HCT116 (cell line): Measurements from ENCODE around the gene NAV3. TPM values are rescaled to one million over a fixed set of nuclear protein-coding genes. Genes with fewer than 3 reads are reported as not detected.

Experiments
- ATAC-seq: fragments of 200-7000 bp; cut with Tn5 transposase; 2 replicates; pipeline ENCODE4 v1.9.1; 2020; ENCODE audit warnings: mild to moderate bottlenecking, moderate library complexity
- BruUV-seq: library from RNA; stranded (reverse); fragments of 400-500 nt; replicated peaks from 2 replicates; lab custom pipeline; 2021; lab: Mats Ljungman, UMichigan
- CTCF ChIA-PET: fragments of 300-600 bp; sonication (Branson Sonifier 250); formaldehyde crosslinking; loops from one replicate; lab custom pipeline; 2021; ENCODE audit warnings: antibody characterized with exemption; lab: Charles Lee
- POLR2A ChIA-PET: fragments of 300-600, 350-600 bp; sonication (Branson Sonifier 250); formaldehyde crosslinking; loops from one replicate; lab custom pipeline; 2021; ENCODE audit warnings: antibody characterized with exemption; lab: Charles Lee
- RAD21 ChIA-PET, 2 experiments: fragments of 300-600 bp; sonication (Branson Sonifier 250); formaldehyde crosslinking; loops; one replicate each; lab custom pipeline; 2023; ENCODE audit warnings: low total read pairs in 2 of 2; ENCODE audit not compliant: uncharacterized antibody in 2 of 2, unreplicated experiment in 2 of 2, low non-redundant PET in 1 of 2; lab: Charles Lee
- DNase-seq: peaks from one replicate; pipeline ENCODE4 v3.0.0-alpha.2; 2010; ENCODE audit warnings: low read depth, low spot score
- H2AFZ ChIP-seq: fragments of 200-600 bp; shearing (Covaris generic), sonication (generic); 2 replicates; pipeline ENCODE4 v1.6.1; 2017; ENCODE audit warnings: low read depth, mixed run types, mixed read lengths, antibody characterized with exemption, low read length; ENCODE audit not compliant: poor library complexity, severe bottlenecking
- H3K27ac ChIP-seq: 2 replicates; pipeline ENCODE4 v1.5.1; 2012; ENCODE audit warnings: low read depth, low read length
- H3K27me3 ChIP-seq: fragments of 200-600 bp; sonication (generic); 2 replicates; pipeline ENCODE4 v1.6.1; 2016; ENCODE audit warnings: mixed run types, low read length, mixed read lengths; ENCODE audit not compliant: insufficient read depth
- H3K36me3 ChIP-seq, 2 experiments: fragments of 200-500 bp in 1 of 2; fragments of 200-600 bp in 1 of 2; sonication (Bioruptor generic) in 1 of 2; sonication (generic) in 1 of 2; 2 replicates each; pipeline versions ENCODE4 v1.5.1 to v1.6.1; 2014 to 2016; ENCODE audit warnings: low read length in 2 of 2, inconsistent platforms in 1 of 2, mixed read lengths in 1 of 2, mixed run types in 1 of 2; ENCODE audit not compliant: insufficient read depth in 2 of 2, control insufficient read depth in 1 of 2
- H3K4me1 ChIP-seq, 2 experiments: fragments of 200-600 bp in 1 of 2; sonication (generic) in 1 of 2; 2 replicates each; pipeline versions ENCODE4 v1.5.1 to v1.6.1; 2012 to 2017; ENCODE audit warnings: low read length in 2 of 2, inconsistent platforms in 1 of 2, mild to moderate bottlenecking in 1 of 2, mixed read lengths in 1 of 2, mixed run types in 1 of 2, moderate library complexity in 1 of 2; ENCODE audit not compliant: insufficient read depth in 2 of 2, control insufficient read depth in 1 of 2
- H3K4me2 ChIP-seq: fragments of 200-600 bp; sonication (generic); 2 replicates; pipeline ENCODE4 v1.6.1; 2017; ENCODE audit warnings: mixed run types, low read length, mixed read lengths
- H3K4me3 ChIP-seq, 2 experiments: fragments of 200-600 bp in 1 of 2; sonication (generic) in 1 of 2; replicated peaks in 1 of 2; 2 replicates each; pipeline ENCODE4 v1.5.1; 2011 to 2016; ENCODE audit warnings: low read length in 2 of 2, control low read depth in 1 of 2, low read depth in 1 of 2, mild to moderate bottlenecking in 1 of 2, mixed read lengths in 1 of 2, mixed run types in 1 of 2
- H3K79me2 ChIP-seq: fragments of 200-600 bp; sonication (generic); 2 replicates; pipeline ENCODE4 v1.6.1; 2017; ENCODE audit warnings: mild to moderate bottlenecking, mixed run types, low read length, moderate library complexity, mixed read lengths; ENCODE audit not compliant: insufficient read depth
- H3K9ac ChIP-seq: fragments of 200-600 bp; sonication (generic); 2 replicates; pipeline ENCODE4 v1.6.1; 2016; ENCODE audit warnings: low read length, mixed read lengths
- H3K9me2 ChIP-seq: fragments of 200-600 bp; sonication (generic), shearing (Covaris generic); 2 replicates; pipeline ENCODE4 v1.6.1; 2017; ENCODE audit warnings: mixed run types, mild to moderate bottlenecking, moderate library complexity; ENCODE audit not compliant: insufficient read depth
- H3K9me3 ChIP-seq, 2 experiments: fragments of 200-500 bp in 1 of 2; fragments of 200-600 bp in 1 of 2; sonication (Bioruptor generic) in 1 of 2; sonication (generic) in 1 of 2; 2 replicates each; pipeline ENCODE4 v1.6.1; 2014 to 2017; ENCODE audit warnings: low read length in 2 of 2, mixed read lengths in 2 of 2, inconsistent platforms in 1 of 2, low read depth in 1 of 2, mild to moderate bottlenecking in 1 of 2, mixed run types in 1 of 2, moderate library complexity in 1 of 2; ENCODE audit not compliant: control insufficient read depth in 1 of 2, insufficient read depth in 1 of 2
- H4K20me1 ChIP-seq: fragments of 200-600 bp; sonication (generic), shearing (Covaris generic); 2 replicates; pipeline ENCODE4 v1.6.1; 2017; ENCODE audit warnings: mixed run types, mild to moderate bottlenecking, moderate library complexity; ENCODE audit not compliant: insufficient read depth
- ATF3 ChIP-seq: IDR thresholded peaks from 2 replicates; pipeline ENCODE4 v1.6.1; 2012
- EGR1 ChIP-seq: IDR thresholded peaks from 2 replicates; pipeline ENCODE4 v1.6.1; 2012; ENCODE audit warnings: low read depth
- ELF1 ChIP-seq: IDR thresholded peaks from 2 replicates; pipeline ENCODE4 v1.6.1; 2012; ENCODE audit warnings: low read depth, borderline replicate concordance
- EZH2 ChIP-seq: fragments of 200-600 bp; sonication (generic); IDR thresholded peaks from 2 replicates; pipeline ENCODE4 v1.6.1; 2017; ENCODE audit warnings: antibody characterized with exemption, mixed run types
- EZH2phosphoT487 ChIP-seq: fragments of 200-600 bp; IDR thresholded peaks from 2 replicates; pipeline ENCODE4 v1.6.1; 2018; ENCODE audit warnings: antibody characterized with exemption, borderline replicate concordance
- FOSL1 ChIP-seq: IDR thresholded peaks from 2 replicates; pipeline ENCODE4 v1.6.1; 2012; ENCODE audit warnings: low read depth
- JUND ChIP-seq: IDR thresholded peaks from 2 replicates; pipeline ENCODE4 v1.6.1; 2012
- MAX ChIP-seq: IDR thresholded peaks from 2 replicates; pipeline ENCODE4 v1.6.1; 2012
- POLR2A ChIP-seq: IDR thresholded peaks from 2 replicates; pipeline ENCODE4 v1.7.0; 2011; ENCODE audit warnings: borderline replicate concordance; ENCODE audit not compliant: insufficient read depth, insufficient read length; ENCODE audit errors: extremely low read depth
- POLR2AphosphoS5 ChIP-seq: IDR thresholded peaks from 2 replicates; pipeline ENCODE4 v1.6.1; 2011; ENCODE audit warnings: mild to moderate bottlenecking, low read depth, low read length, moderate library complexity
- REST ChIP-seq: IDR thresholded peaks from 2 replicates; pipeline ENCODE4 v1.6.1; 2012; ENCODE audit warnings: low read depth
- SIN3A ChIP-seq: IDR thresholded peaks from 2 replicates; pipeline ENCODE4 v1.6.1; 2012; ENCODE audit warnings: low read depth
- SP1 ChIP-seq: IDR thresholded peaks from 2 replicates; pipeline ENCODE4 v1.6.1; 2012; ENCODE audit warnings: low read depth
- ZFX ChIP-seq: fragments of 450-650 bp; IDR thresholded peaks from 2 replicates; pipeline ENCODE4 v1.6.1; 2017
- ZNF274 ChIP-seq: fragments of 200-500 bp; sonication (Bioruptor generic); IDR thresholded peaks from 2 replicates; pipeline ENCODE4 v1.6.1; 2014; ENCODE audit warnings: mild to moderate bottlenecking, low read depth, low read length, inconsistent platforms
- intact Hi-C: fragments of 100-400 bp; cut with micrococcal nuclease; formaldehyde crosslinking; loops from 2 replicates; pipeline ENCODE4 v1.10.0; 2022
- total RNA-seq: library from RNA; stranded (reverse); gene quantifications from one replicate; pipeline ENCODE4 v1.2.1, GENCODE V29; 2021; ENCODE audit not compliant: unreplicated experiment

The NAV3 gene
- total RNA-seq, 1 experiment from 2014 or later = 7.8 TPM

- Histone ChIP-seq H3K4me1 (no peaks in the 10 kb centered on the region), H4K20me1 (no peaks in the 10 kb centered on the region), H3K9me2 (no peaks in the 10 kb centered on the region; the same call in 1 of the 2 replicates), H2AFZ (no peak overlapping the region), H3K9ac (no peak overlapping the region), H3K4me3 (no peak overlapping the region), H3K4me2 (no peak overlapping the region), H3K79me2 (no peaks in the 10 kb centered on the region), H3K27ac (no peak overlapping the region), H3K9me3 (no peaks in the 10 kb centered on the region), H3K27me3 (no peaks in the 10 kb centered on the region), H3K36me3 (no peaks in the 10 kb centered on the region)
- DNase-seq = no peak
- POLR2A ChIA-PET = no interaction called here
- ATAC-seq = no peak
- RAD21 ChIA-PET = no interaction called here
- BruUV-seq = no TSS peak
- CTCF ChIA-PET = no interaction called here
- intact Hi-C loops = no loop called here
- TF ChIP-seq JUND = no peak
- no peak for TF ChIP-seq REST
- no peak for TF ChIP-seq ZNF274
- no peak for TF ChIP-seq ZFX
- no peak for TF ChIP-seq FOSL1
- no peak for TF ChIP-seq POLR2A
- TF ChIP-seq SIN3A = no peak
- no peak for TF ChIP-seq ELF1
- TF ChIP-seq SP1 = no peak
- no peak for TF ChIP-seq MAX
- no peak for TF ChIP-seq EZH2
- TF ChIP-seq EZH2phosphoT487 = no peak
- TF ChIP-seq ATF3 = no peak
- TF ChIP-seq POLR2AphosphoS5 = no peak
- TF ChIP-seq EGR1 = no peak
Measured at GRCh38 chr12:77979597-77980250, 149.0 kb downstream of the NAV3 start.
